Glutamatergic neuron (in vitro differentiated cells): ENCODE measurements around the gene KIAA1671. TPM values are rescaled to one million over a fixed set of nuclear protein-coding genes. Genes with fewer than 3 reads are reported as not detected.
A peak's percentile ranks its signal among the peaks of the same experiment; 100 is the strongest.

Experiments
- DNase-seq: peaks from one replicate; pipeline ENCODE4 v3.0.0; 2022
- H3K27ac Mint-ChIP-seq: one replicate; pipeline ENCODE4 v1.8.0; 2020; ENCODE audit warnings: mild to moderate bottlenecking, mixed read lengths, inconsistent platforms; ENCODE audit not compliant: unreplicated experiment
- H3K27me3 Mint-ChIP-seq: one replicate; pipeline ENCODE4 v1.8.0; 2020; ENCODE audit warnings: mild to moderate bottlenecking, moderate library complexity, mixed read lengths, inconsistent platforms; ENCODE audit not compliant: unreplicated experiment
- H3K36me3 Mint-ChIP-seq: one replicate; pipeline ENCODE4 v1.8.0; 2020; ENCODE audit warnings: mild to moderate bottlenecking, mixed read lengths, inconsistent platforms; ENCODE audit not compliant: unreplicated experiment
- H3K4me1 Mint-ChIP-seq: one replicate; pipeline ENCODE4 v1.8.0; 2020; ENCODE audit warnings: mild to moderate bottlenecking, low read depth, mixed read lengths, inconsistent platforms; ENCODE audit not compliant: unreplicated experiment
- H3K4me3 Mint-ChIP-seq: one replicate; pipeline ENCODE4 v1.8.0; 2020; ENCODE audit warnings: mild to moderate bottlenecking, mixed read lengths, inconsistent platforms; ENCODE audit not compliant: unreplicated experiment
- H3K9me3 Mint-ChIP-seq: one replicate; pipeline ENCODE4 v1.8.0; 2020; ENCODE audit warnings: mild to moderate bottlenecking, moderate library complexity, mixed read lengths, inconsistent platforms; ENCODE audit not compliant: unreplicated experiment
- total RNA-seq: library from RNA; stranded (reverse); fragmentation: NEBNext Ultra II Directional; extraction: Animal tissue kit (Norgen Biotek cat#: 25700); gene quantifications from one replicate; pipeline ENCODE4 v1.2.1, GENCODE V29; 2021; ENCODE audit not compliant: unreplicated experiment
- TF ChIP-seq, protein P1 (sequence below): fragments of 200-600 bp; sonication (generic); IDR thresholded peaks from one replicate; pipeline ENCODE4 v1.5.0; 2021; ENCODE audit not compliant: partially characterized antibody, unreplicated experiment

Gene KIAA1671
- total RNA-seq, 1 donor from 2014 or later = 15.3 TPM

- no peak overlapping the region for H3K27ac Mint-ChIP-seq
- H3K4me3 Mint-ChIP-seq = no peak overlapping the region
- DNase-seq = peak; percentile 38
- peaks cover 31% of the 10 kb centered on the region for H3K4me1 Mint-ChIP-seq
- peaks cover 9% of the 10 kb centered on the region for H3K27me3 Mint-ChIP-seq
- peaks cover 8% of the 10 kb centered on the region for H3K9me3 Mint-ChIP-seq
- TF ChIP-seq, protein P1, sequence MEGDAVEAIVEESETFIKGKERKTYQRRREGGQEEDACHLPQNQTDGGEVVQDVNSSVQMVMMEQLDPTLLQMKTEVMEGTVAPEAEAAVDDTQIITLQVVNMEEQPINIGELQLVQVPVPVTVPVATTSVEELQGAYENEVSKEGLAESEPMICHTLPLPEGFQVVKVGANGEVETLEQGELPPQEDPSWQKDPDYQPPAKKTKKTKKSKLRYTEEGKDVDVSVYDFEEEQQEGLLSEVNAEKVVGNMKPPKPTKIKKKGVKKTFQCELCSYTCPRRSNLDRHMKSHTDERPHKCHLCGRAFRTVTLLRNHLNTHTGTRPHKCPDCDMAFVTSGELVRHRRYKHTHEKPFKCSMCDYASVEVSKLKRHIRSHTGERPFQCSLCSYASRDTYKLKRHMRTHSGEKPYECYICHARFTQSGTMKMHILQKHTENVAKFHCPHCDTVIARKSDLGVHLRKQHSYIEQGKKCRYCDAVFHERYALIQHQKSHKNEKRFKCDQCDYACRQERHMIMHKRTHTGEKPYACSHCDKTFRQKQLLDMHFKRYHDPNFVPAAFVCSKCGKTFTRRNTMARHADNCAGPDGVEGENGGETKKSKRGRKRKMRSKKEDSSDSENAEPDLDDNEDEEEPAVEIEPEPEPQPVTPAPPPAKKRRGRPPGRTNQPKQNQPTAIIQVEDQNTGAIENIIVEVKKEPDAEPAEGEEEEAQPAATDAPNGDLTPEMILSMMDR = no peak
- H3K36me3 Mint-ChIP-seq = peaks cover 8% of the 10 kb centered on the region
Observed at GRCh38 chr22:25142102-25142501, 189.6 kb downstream of the KIAA1671 start.

- H3K4me1 Mint-ChIP-seq = peaks cover 36% of the 10 kb centered on the region
- peaks cover 9% of the 10 kb centered on the region for H3K27me3 Mint-ChIP-seq
- H3K4me3 Mint-ChIP-seq = peak overlapping the region; percentile 34
- H3K36me3 Mint-ChIP-seq = peaks cover 5% of the 10 kb centered on the region
- peaks cover 8% of the 10 kb centered on the region for H3K9me3 Mint-ChIP-seq
- TF ChIP-seq, protein P1 = no peak
- peak overlapping the region; percentile 93 for H3K27ac Mint-ChIP-seq
- peak; percentile 51 for DNase-seq
Observed at GRCh38 chr22:25143156-25144076, 190.9 kb downstream of the KIAA1671 start.

DNA sequence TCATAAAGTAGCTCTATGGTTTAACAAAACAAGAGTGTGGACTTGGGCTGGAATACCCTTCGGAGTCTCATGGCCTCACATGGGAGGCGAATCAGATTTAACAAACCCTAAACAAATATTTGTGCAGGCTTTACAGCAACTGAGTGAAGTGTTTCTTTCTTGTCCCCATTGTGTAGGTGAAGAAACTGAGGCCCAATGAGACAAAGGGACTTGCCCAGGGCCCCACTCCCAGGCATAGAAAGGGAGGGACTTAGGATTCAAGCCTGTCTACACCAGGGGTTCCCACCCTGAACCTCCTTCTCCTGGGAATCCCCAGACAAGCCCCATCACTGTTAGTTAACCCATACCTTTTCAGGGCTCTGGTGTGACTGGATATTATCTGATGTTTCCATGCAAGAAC, 192.0 kb downstream of the KIAA1671 start:
- Mint-ChIP-seq H3K4me3 (no peak overlapping the region), H3K4me1 (peaks cover 26% of the 10 kb centered on the region), H3K36me3 (peaks cover 2% of the 10 kb centered on the region), H3K27me3 (peaks cover 9% of the 10 kb centered on the region), H3K9me3 (peaks cover 7% of the 10 kb centered on the region), H3K27ac (peak overlapping the region; percentile 5)
- no peak for DNase-seq
- TF ChIP-seq, protein P1 = no peak

GRCh38 chr22:25146307-25146706, 193.8 kb downstream of the KIAA1671 start:
- H3K27me3 Mint-ChIP-seq = peaks cover 5% of the 10 kb centered on the region
- H3K27ac Mint-ChIP-seq = no peak overlapping the region
- TF ChIP-seq, protein P1 = no peak
- peaks cover 2% of the 10 kb centered on the region for H3K9me3 Mint-ChIP-seq
- H3K4me3 Mint-ChIP-seq = no peak overlapping the region
- H3K36me3 Mint-ChIP-seq = no peaks in the 10 kb centered on the region
- peaks cover 21% of the 10 kb centered on the region for H3K4me1 Mint-ChIP-seq
- DNase-seq = no peak
